Activated CD8-positive, alpha-beta T cell treated with anti-CD3 and anti-CD28 coated beads, Interleukin-2, amount 10 ng/mL, durations not matched to agents 7 days and 5 days (primary cell): ENCODE results near the gene SFI1. TPM values are rescaled to one million over a fixed set of nuclear protein-coding genes. Genes with fewer than 3 reads are reported as not detected.
"Not testable (repeated sequence)": the region's sequence is repeated elsewhere in the genome, so short reads cannot be mapped to it uniquely, and the experiment has no call there.

Source experiments
- ATAC-seq: fragments of 150-1000 bp; cut with Tn5 transposase; one replicate; pipeline ENCODE4 v1.10.0; 2021; ENCODE audit warnings: moderate library complexity
- CTCF ChIA-PET: fragments of 350-600 bp; sonication (Branson Sonifier 250); formaldehyde crosslinking; loops from one replicate; lab custom pipeline; 2021; ENCODE audit warnings: antibody characterized with exemption; lab: Charles Lee
- POLR2A ChIA-PET: fragments of 350-600 bp; sonication (Branson Sonifier 250); formaldehyde crosslinking; loops from one replicate; lab custom pipeline; 2021; ENCODE audit warnings: antibody characterized with exemption; lab: Charles Lee
- DNase-seq: peaks from one replicate; pipeline ENCODE4 v3.0.0-alpha.2; 2020
- H3K27ac Mint-ChIP-seq: one replicate; pipeline ENCODE4 v1.8.0; 2021; ENCODE audit warnings: mild to moderate bottlenecking, mixed read lengths
- H3K27me3 Mint-ChIP-seq: one replicate; pipeline ENCODE4 v1.8.0; 2021; ENCODE audit warnings: low read depth, mixed read lengths
- H3K36me3 Mint-ChIP-seq: one replicate; pipeline ENCODE4 v1.8.0; 2021; ENCODE audit warnings: low read depth, mixed read lengths
- H3K4me1 Mint-ChIP-seq: one replicate; pipeline ENCODE4 v1.8.0; 2021; ENCODE audit warnings: low read depth, mixed read lengths
- H3K4me3 Mint-ChIP-seq: one replicate; pipeline ENCODE4 v1.8.0; 2021; ENCODE audit warnings: mild to moderate bottlenecking, mixed read lengths
- H3K9me3 Mint-ChIP-seq: one replicate; pipeline ENCODE4 v1.8.0; 2022; ENCODE audit warnings: mixed read lengths; ENCODE audit not compliant: insufficient read depth
- total RNA-seq, 2 experiments: library from RNA; stranded (reverse); gene quantifications; one replicate each; pipeline ENCODE4 v1.2.3, GENCODE V29; 2021

SFI1 gene
- total RNA-seq, 2 experiments from 2014 or later, result 136 to 141 TPM

DNA sequence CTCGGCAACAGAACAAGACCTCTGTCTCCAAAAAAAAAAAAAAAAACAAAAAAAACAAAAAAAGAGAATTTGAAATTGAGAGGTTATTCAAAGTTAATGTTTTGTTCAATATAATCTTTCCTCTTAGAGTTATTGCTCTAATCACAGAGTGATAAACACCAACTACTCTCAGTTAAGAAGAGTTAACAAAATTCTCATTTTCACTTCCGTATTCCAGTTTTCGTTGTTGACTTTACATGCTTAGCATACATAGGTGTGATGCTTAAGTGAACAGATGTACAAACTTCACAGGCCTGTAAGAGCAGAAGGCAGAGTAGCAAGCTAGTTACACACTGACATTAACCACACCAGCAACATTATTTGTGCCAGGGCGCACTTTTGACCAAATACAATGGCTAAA lies 19.0 kb upstream of the SFI1 start:
- Mint-ChIP-seq H3K4me3 (no peak overlapping the region), H3K36me3 (peaks cover 42% of the 10 kb centered on the region), H3K27me3 (no peaks in the 10 kb centered on the region), H3K4me1 (peaks cover 12% of the 10 kb centered on the region), H3K27ac (no peak overlapping the region), H3K9me3 (no peaks in the 10 kb centered on the region)
- ATAC-seq (no peak), DNase-seq (no peak)
- CTCF ChIA-PET, result interaction anchor here (1.1 kb wide), 1 partner anchor 10 kb away, joined by 3 read pairs; no protein-coding TSS in a partner anchor
- POLR2A ChIA-PET, result interaction anchor here (2.1 kb wide), 1 partner anchor 11 kb away, joined by 7 read pairs; no protein-coding TSS in a partner anchor

- POLR2A ChIA-PET, result no interaction called here
- peaks cover 24% of the 10 kb centered on the region for H3K4me1 Mint-ChIP-seq
- CTCF ChIA-PET, result interaction anchor here (0.6 kb wide), 1 partner anchor 1537 kb away, joined by 3 read pairs; no protein-coding TSS in a partner anchor
These were observed 15.2 kb upstream of the SFI1 start for GRCh38 chr22:31481129-31481528.

DNA sequence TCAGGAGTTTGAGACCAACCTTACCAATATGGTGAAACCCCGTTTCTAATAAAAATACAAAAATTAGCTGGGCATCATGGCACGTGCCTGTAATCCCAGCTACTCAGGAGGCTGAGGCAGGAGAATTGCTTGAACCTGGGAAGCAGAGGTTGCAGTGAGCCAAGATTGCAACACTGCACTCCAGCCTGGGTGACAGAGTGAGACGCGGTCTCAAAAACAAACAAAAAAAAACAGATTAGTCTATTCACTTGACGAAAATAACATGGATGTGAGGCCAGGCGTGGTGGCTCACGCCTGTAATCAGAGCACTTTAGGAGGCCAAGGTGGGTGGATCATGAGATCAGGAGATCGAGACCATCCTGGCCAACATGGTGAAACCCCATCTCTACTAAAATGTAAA lies 13.9 kb upstream of the SFI1 start:
- DNase-seq, H3K27me3 Mint-ChIP-seq, H3K27ac Mint-ChIP-seq, POLR2A ChIA-PET, ATAC-seq, H3K9me3 Mint-ChIP-seq, H3K4me3 Mint-ChIP-seq: not testable (repeated sequence)
- CTCF ChIA-PET, result interaction anchor here (0.6 to 1.1 kb wide), 3 partner anchors 9 to 199 kb away, joined by 3 read pairs; no protein-coding TSS in a partner anchor
- Mint-ChIP-seq H3K36me3 (peaks cover 67% of the 10 kb centered on the region), H3K4me1 (peaks cover 24% of the 10 kb centered on the region)

More at GRCh38 chr22:31481129-31481528, 15.2 kb upstream of the SFI1 start:
- no peak for ATAC-seq
- H3K36me3 Mint-ChIP-seq, result peaks cover 66% of the 10 kb centered on the region
- no peaks in the 10 kb centered on the region for H3K9me3 Mint-ChIP-seq
- H3K27ac Mint-ChIP-seq, result no peak overlapping the region
- DNase-seq, result no peak
- H3K27me3 Mint-ChIP-seq, result no peaks in the 10 kb centered on the region
- no peak overlapping the region for H3K4me3 Mint-ChIP-seq

- H3K4me1 Mint-ChIP-seq, result peaks cover 42% of the 10 kb centered on the region
- H3K9me3 Mint-ChIP-seq, DNase-seq, H3K27ac Mint-ChIP-seq, ATAC-seq, H3K27me3 Mint-ChIP-seq, H3K4me3 Mint-ChIP-seq, POLR2A ChIA-PET: not testable (repeated sequence)
- CTCF ChIA-PET, result interaction anchor here (1.0 kb wide), 1 partner anchor 70 kb away, joined by 3 read pairs; no protein-coding TSS in a partner anchor
- H3K36me3 Mint-ChIP-seq, result peaks cover 57% of the 10 kb centered on the region
These were observed 10.0 kb upstream of the SFI1 start for GRCh38 chr22:31486369-31486768.

- Mint-ChIP-seq H3K9me3 (no peaks in the 10 kb centered on the region), H3K4me3 (no peak overlapping the region), H3K27ac (no peak overlapping the region), H3K36me3 (peaks cover 52% of the 10 kb centered on the region), H3K4me1 (peaks cover 46% of the 10 kb centered on the region), H3K27me3 (no peaks in the 10 kb centered on the region)
- ChIA-PET POLR2A (no interaction called here), CTCF (interaction anchor here (1.5 kb wide), 1 partner anchor 144 kb away, joined by 6 read pairs; no protein-coding TSS in a partner anchor)
- DNase-seq (no peak), ATAC-seq (no peak)
These were observed 9.4 kb upstream of the SFI1 start for GRCh38 chr22:31486951-31487350.

DNA sequence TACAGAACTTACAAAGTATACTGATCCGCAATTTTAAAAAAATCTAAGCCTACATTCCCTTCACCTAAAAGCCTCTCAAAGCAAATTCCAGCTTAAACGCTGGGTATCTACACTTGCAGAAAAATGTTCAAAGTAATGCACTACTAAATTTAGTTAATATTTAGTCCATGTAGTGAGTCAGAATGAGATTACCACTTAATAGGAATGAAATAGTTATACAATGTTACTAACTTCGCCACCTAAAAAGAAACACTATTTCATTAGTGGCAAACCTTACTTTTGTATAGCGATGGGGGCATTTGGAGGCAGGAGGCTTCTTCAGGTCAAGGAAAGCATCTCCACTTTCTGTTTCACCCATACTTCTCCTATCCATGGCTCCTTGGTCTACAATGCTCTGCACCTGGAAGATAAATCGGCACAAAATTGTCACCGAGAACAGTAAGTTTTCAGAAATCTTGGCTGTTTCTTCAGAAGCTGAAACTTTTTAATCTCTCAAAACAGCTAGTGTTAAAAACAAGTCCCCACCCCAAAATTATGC lies 7.9 kb upstream of the SFI1 start:
- ATAC-seq, result no peak
- Mint-ChIP-seq H3K4me1 (peaks cover 46% of the 10 kb centered on the region), H3K4me3 (peak overlapping the region; percentile 73), H3K27me3 (no peaks in the 10 kb centered on the region), H3K9me3 (no peaks in the 10 kb centered on the region), H3K27ac (peak overlapping the region; percentile 71), H3K36me3 (peaks cover 41% of the 10 kb centered on the region)
- POLR2A ChIA-PET, result interaction anchor here (1.3 to 1.4 kb wide), 2 partner anchors 8 to 10 kb away, joined by 3 to 7 read pairs; no protein-coding TSS in a partner anchor
- CTCF ChIA-PET, result interaction anchor here (0.7 to 1.9 kb wide), 7 partner anchors 9 to 146 kb away, joined by 3 to 8 read pairs (median 4); no protein-coding TSS in a partner anchor
- no peak for DNase-seq

DNA sequence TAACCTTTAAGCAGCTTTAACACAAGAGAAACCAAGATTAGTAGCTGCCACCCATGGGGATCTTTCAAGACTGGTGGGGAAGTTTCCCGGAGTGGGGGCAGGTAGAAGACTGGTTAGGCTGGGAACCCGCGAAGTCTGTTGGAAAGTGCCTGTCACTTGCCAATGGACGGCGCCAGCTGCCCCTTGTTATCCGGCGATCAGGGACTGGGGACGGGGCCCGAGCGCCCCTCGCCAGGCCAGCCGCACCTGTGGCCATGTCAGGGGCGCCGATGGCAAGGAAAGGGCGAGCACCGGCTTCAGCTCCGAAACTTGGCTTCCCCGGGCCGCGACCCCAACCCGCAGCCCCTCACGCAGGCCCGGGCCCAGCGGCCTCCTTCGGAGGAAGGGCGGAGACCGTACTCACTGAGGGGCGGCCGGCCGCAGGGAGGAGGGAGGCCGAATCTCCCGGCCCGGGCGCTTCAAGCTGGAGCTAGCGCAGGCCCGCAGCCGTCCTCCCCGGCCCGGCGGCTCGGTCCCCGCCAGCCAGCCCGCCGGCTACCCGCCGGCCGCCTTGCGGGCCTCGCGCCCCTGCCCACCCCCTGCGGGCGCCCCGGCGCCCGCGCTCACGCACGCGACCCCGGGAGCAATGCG lies 7.2 kb upstream of the SFI1 start:
- ChIA-PET POLR2A (interaction anchor here (0.6 to 1.4 kb wide), 4 partner anchors 9 to 143 kb away, joined by 3 to 7 read pairs (median 4); no protein-coding TSS in a partner anchor), CTCF (interaction anchor here (0.7 to 1.9 kb wide), 5 partner anchors 8 to 145 kb away, joined by 3 to 8 read pairs (median 4); no protein-coding TSS in a partner anchor)
- Mint-ChIP-seq H3K9me3 (no peaks in the 10 kb centered on the region), H3K4me1 (peaks cover 47% of the 10 kb centered on the region), H3K27me3 (no peaks in the 10 kb centered on the region), H3K36me3 (peaks cover 34% of the 10 kb centered on the region), H3K4me3 (peak overlapping the region; percentile 73), H3K27ac (peak overlapping the region; percentile 71)
- ATAC-seq, result peak; percentile 27
- peak; percentile 39 for DNase-seq

- Mint-ChIP-seq H3K27ac (peak within 1 kb of the TSS; percentile 99), H3K4me1 (peaks cover 45% of the 10 kb centered on the region), H3K27me3 (no peaks in the 10 kb centered on the region), H3K36me3 (peaks cover 27% of the 10 kb centered on the region), H3K4me3 (peak within 1 kb of the TSS; percentile 88), H3K9me3 (no peaks in the 10 kb centered on the region)
- CTCF ChIA-PET, result interaction anchor here (1.0 to 1.5 kb wide), 4 partner anchors 10 to 72 kb away, joined by 3 to 4 read pairs (median 4); no protein-coding TSS in a partner anchor
- DNase-seq, result peak; percentile 85
- peak; percentile 72 for ATAC-seq
- POLR2A ChIA-PET, result interaction anchor here (0.8 to 1.0 kb wide), 2 partner anchors 36 to 71 kb away, joined by 4 read pairs; no protein-coding TSS in a partner anchor
These were observed 6.5 kb upstream of the SFI1 start, which contains the start of gene EIF4ENIF1 for GRCh38 chr22:31489632-31490495. EIF4ENIF1 (minus strand) TSS chr22:31489842; CDS start chr22:31488718, 1,124 bp downstream.

DNA sequence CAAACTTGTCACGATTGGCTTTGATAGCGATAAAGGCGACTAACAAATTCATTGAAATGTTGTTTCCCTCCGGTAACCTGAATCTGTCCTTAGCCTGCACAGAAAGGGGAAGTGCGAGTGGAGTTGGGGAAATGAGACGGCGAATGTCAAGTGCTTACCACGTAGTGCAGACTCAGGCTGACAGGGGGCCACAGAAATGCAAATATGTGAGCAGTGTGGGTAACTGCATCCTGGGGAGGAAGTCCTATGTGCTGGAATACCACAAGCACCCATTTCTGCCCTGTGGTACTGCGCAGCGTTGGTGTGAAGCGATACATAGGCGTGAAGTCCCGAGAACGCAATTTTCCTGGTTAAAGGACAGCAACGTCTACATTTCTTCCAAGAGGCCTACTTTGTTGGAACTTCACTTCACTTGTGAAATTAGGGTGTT lies 5.8 kb upstream of the SFI1 start:
- H3K27me3 Mint-ChIP-seq, result no peaks in the 10 kb centered on the region
- CTCF ChIA-PET, result interaction anchor here (1.0 to 1.6 kb wide), 6 partner anchors 10 to 144 kb away, joined by 3 to 8 read pairs (median 4); no protein-coding TSS in a partner anchor
- H3K4me1 Mint-ChIP-seq, result peaks cover 39% of the 10 kb centered on the region

GRCh38 chr22:31491218-31491962 lies 4.9 kb upstream of the SFI1 start:
- H3K36me3 Mint-ChIP-seq, result peaks cover 19% of the 10 kb centered on the region
- H3K27ac Mint-ChIP-seq, result peak overlapping the region; percentile 99
- DNase-seq, result no peak
- no peaks in the 10 kb centered on the region for H3K9me3 Mint-ChIP-seq
- H3K4me3 Mint-ChIP-seq, result peak overlapping the region; percentile 88
- no peak for ATAC-seq
- ChIA-PET POLR2A (interaction anchor here (0.7 to 1.2 kb wide), 4 partner anchors 73 to 202 kb away, joined by 3 to 5 read pairs (median 4); partner anchors contain the start of gene PISD), CTCF (interaction anchor here (1.0 to 1.6 kb wide), 8 partner anchors 9 to 143 kb away, joined by 3 to 8 read pairs (median 4); no protein-coding TSS in a partner anchor)
- H3K27me3 Mint-ChIP-seq, result no peaks in the 10 kb centered on the region
- H3K4me1 Mint-ChIP-seq, result peaks cover 41% of the 10 kb centered on the region

More for the DNA sequence above, 5.8 kb upstream of the SFI1 start:
- DNase-seq (peak; percentile 74), ATAC-seq (peak; percentile 62)
- Mint-ChIP-seq H3K36me3 (peaks cover 21% of the 10 kb centered on the region), H3K9me3 (no peaks in the 10 kb centered on the region), H3K4me3 (peak overlapping the region; percentile 88), H3K27ac (peak overlapping the region; percentile 99)
- POLR2A ChIA-PET, result interaction anchor here (1.0 kb wide), 1 partner anchor 72 kb away, joined by 4 read pairs; no protein-coding TSS in a partner anchor
